Measurements from ENCODE around the gene PIP4K2C. TPM values are rescaled to one million over a fixed set of nuclear protein-coding genes. Genes with fewer than 3 reads are reported as not detected.
"Not testable (repeated sequence)": the region's sequence is repeated elsewhere in the genome, so short reads cannot be mapped to it uniquely, and the experiment has no call there.

The PIP4K2C gene
- total RNA-seq, 1 experiment from 2014 or later, result 26.0 TPM

- DNase-seq, result no peak
- H3K4me3 ChIP-seq (ENCODE audit: insufficient read depth, low read depth, low read length), result no peak overlapping the region
- H3K36me3 ChIP-seq (replicated peaks; ENCODE audit: control insufficient read depth, insufficient read depth, low read length), result no peaks in the 10 kb centered on the region
- peaks cover 36% of the 10 kb centered on the region for H3K27me3 ChIP-seq (ENCODE audit: control insufficient read depth, insufficient read depth, low read length)
Observed at GRCh38 chr12:57551637-57552305, 39.2 kb upstream of the PIP4K2C start.

- H3K27me3 ChIP-seq (ENCODE audit: control insufficient read depth, insufficient read depth, low read length), result peaks cover 36% of the 10 kb centered on the region
Observed at GRCh38 chr12:57552306-57552651, 38.7 kb upstream of the PIP4K2C start.

GRCh38 chr12:57552835-57553313 is 38.1 kb upstream of the PIP4K2C start:
- DNase-seq, result no peak
- Histone ChIP-seq H3K27me3 (ENCODE audit: control insufficient read depth, insufficient read depth, low read length) (peaks cover 33% of the 10 kb centered on the region), H3K36me3 (replicated peaks; ENCODE audit: control insufficient read depth, insufficient read depth, low read length) (no peaks in the 10 kb centered on the region), H3K4me3 (ENCODE audit: insufficient read depth, low read depth, low read length) (no peak overlapping the region)

More at GRCh38 chr12:57552306-57552651, 38.7 kb upstream of the PIP4K2C start:
- Histone ChIP-seq H3K36me3 (replicated peaks; ENCODE audit: control insufficient read depth, insufficient read depth, low read length) (no peaks in the 10 kb centered on the region), H3K4me3 (ENCODE audit: insufficient read depth, low read depth, low read length) (no peak overlapping the region)
- peak; percentile 44 for DNase-seq

- H3K27me3 ChIP-seq (ENCODE audit: control insufficient read depth, insufficient read depth, low read length), result peaks cover 29% of the 10 kb centered on the region
- H3K4me3 ChIP-seq (ENCODE audit: insufficient read depth, low read depth, low read length), result no peak overlapping the region
- no peaks in the 10 kb centered on the region for H3K36me3 ChIP-seq (replicated peaks; ENCODE audit: control insufficient read depth, insufficient read depth, low read length)
- DNase-seq, result no peak
Observed at GRCh38 chr12:57553343-57554202, 37.4 kb upstream of the PIP4K2C start.

DNA sequence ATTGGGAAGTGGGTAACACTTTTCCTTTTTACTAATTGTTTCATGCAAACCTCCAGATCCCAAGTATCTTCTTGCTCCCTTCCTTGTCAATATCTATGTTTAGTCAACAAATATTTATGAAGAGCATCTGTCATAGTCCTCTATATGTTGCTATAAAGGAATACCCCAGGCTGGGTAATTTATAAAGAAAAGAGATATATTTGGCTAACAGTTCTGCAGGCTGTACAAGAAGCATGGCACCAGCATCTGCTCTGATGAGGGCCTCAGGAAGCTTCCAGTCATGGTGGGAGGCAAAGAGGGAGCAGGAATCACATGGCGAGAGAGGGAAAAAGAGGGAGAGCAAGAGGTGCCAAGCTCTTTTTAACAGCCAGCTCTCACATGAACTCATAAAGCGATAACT is 36.5 kb upstream of the PIP4K2C start:
- DNase-seq, result no peak
- H3K36me3 ChIP-seq (replicated peaks; ENCODE audit: control insufficient read depth, insufficient read depth, low read length), result no peaks in the 10 kb centered on the region
- peaks cover 21% of the 10 kb centered on the region for H3K27me3 ChIP-seq (ENCODE audit: control insufficient read depth, insufficient read depth, low read length)
- no peak overlapping the region for H3K4me3 ChIP-seq (ENCODE audit: insufficient read depth, low read depth, low read length)

GRCh38 chr12:57554897-57555296 is 36.1 kb upstream of the PIP4K2C start:
- no peak for DNase-seq
- Histone ChIP-seq H3K4me3 (ENCODE audit: insufficient read depth, low read depth, low read length) (no peak overlapping the region), H3K36me3 (replicated peaks; ENCODE audit: control insufficient read depth, insufficient read depth, low read length) (no peaks in the 10 kb centered on the region), H3K27me3 (ENCODE audit: control insufficient read depth, insufficient read depth, low read length) (peaks cover 19% of the 10 kb centered on the region)

GRCh38 chr12:57558864-57559263 is 32.1 kb upstream of the PIP4K2C start:
- no peak for DNase-seq
- H3K4me3 ChIP-seq (ENCODE audit: insufficient read depth, low read depth, low read length), result no peak overlapping the region

DNA sequence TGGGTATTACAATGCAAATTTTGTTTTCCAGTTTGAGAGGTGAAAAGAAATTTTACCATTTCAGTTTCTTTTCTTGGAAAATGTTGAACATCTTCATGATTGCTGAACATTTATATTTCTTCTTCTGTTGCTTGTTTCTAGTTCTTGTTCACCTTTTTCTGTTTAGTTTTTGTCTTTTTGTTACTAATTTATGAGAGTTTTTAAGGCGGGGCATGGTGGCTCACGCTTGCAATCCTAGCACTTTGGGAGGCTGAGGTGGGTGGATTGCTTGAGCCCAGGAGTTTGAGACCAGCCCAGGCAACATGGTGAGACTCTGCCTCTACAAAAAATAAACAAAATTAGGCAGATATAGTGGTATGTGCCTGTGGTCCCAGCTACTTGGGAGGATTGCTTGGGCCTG is 30.5 kb upstream of the PIP4K2C start:
- peaks cover 2% of the 10 kb centered on the region for H3K36me3 ChIP-seq (replicated peaks; ENCODE audit: control insufficient read depth, insufficient read depth, low read length)
- DNase-seq, result no peak
- H3K4me3 ChIP-seq (ENCODE audit: insufficient read depth, low read depth, low read length), result no peak overlapping the region
- H3K27me3 ChIP-seq (ENCODE audit: control insufficient read depth, insufficient read depth, low read length), result no peaks in the 10 kb centered on the region; the same call in 1 of the 2 replicates

More at GRCh38 chr12:57558864-57559263, 32.1 kb upstream of the PIP4K2C start:
- Histone ChIP-seq H3K27me3 (ENCODE audit: control insufficient read depth, insufficient read depth, low read length) (no peaks in the 10 kb centered on the region; the same call in 1 of the 2 replicates), H3K36me3 (replicated peaks; ENCODE audit: control insufficient read depth, insufficient read depth, low read length) (peaks cover 2% of the 10 kb centered on the region)

- H3K27me3 ChIP-seq (ENCODE audit: control insufficient read depth, insufficient read depth, low read length); H3K36me3 ChIP-seq (replicated peaks; ENCODE audit: control insufficient read depth, insufficient read depth, low read length); DNase-seq; H3K4me3 ChIP-seq (ENCODE audit: insufficient read depth, low read depth, low read length): not testable (repeated sequence)
Observed at GRCh38 chr12:57561117-57561516, 29.9 kb upstream of the PIP4K2C start.

DNA sequence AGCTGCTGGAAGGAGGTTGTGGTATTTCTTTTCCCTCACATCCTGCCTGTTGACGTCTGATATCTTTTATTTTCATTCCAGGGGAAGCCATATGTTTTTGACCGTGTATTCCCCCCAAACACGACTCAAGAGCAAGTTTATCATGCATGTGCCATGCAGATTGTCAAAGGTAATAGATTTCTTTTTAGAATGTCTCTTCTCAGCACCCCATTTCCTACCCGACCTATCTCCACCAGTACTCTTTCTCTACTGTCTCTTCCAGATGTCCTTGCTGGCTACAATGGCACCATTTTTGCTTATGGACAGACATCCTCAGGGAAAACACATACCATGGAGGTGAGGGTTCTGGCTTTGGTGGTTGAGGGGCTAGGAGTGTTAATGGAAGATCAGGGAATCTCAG is 27.6 kb upstream of the PIP4K2C start:
- no peak for DNase-seq
- H3K4me3 ChIP-seq (ENCODE audit: insufficient read depth, low read depth, low read length), result no peak overlapping the region
- H3K27me3 ChIP-seq (ENCODE audit: control insufficient read depth, insufficient read depth, low read length), result no peaks in the 10 kb centered on the region; the same call in 1 of the 2 replicates
- peaks cover 5% of the 10 kb centered on the region for H3K36me3 ChIP-seq (replicated peaks; ENCODE audit: control insufficient read depth, insufficient read depth, low read length)

DNA sequence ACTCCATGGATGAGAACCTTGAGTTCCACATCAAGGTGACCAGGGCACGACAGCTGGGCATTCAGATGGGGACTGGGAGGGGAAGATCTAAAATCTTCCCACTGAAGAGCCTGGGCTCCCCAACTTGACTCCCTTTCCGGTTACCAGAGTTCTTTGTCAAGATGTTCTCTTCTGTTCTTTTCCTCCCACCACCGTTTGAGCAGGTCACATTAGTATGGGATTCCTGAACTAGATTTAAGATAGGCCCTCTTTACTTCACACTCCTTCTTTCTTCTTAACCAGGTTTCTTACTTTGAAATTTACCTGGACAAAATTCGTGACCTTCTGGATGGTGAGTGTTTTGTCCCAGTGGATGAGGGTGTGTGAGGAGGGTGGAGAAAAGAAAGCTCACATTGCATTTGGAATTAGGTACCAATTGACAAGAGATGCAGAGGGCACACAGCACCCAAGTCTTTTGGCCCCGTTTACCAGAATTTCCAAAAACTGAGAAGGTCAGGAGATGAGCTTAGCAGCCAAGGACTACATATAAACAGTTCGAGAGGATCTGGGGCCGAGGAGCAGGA is 26.7 kb upstream of the PIP4K2C start:
- Histone ChIP-seq H3K27me3 (ENCODE audit: control insufficient read depth, insufficient read depth, low read length) (no peaks in the 10 kb centered on the region; the same call in 1 of the 2 replicates), H3K4me3 (ENCODE audit: insufficient read depth, low read depth, low read length) (no peak overlapping the region), H3K36me3 (replicated peaks; ENCODE audit: control insufficient read depth, insufficient read depth, low read length) (peaks cover 5% of the 10 kb centered on the region)
- no peak for DNase-seq

DNA sequence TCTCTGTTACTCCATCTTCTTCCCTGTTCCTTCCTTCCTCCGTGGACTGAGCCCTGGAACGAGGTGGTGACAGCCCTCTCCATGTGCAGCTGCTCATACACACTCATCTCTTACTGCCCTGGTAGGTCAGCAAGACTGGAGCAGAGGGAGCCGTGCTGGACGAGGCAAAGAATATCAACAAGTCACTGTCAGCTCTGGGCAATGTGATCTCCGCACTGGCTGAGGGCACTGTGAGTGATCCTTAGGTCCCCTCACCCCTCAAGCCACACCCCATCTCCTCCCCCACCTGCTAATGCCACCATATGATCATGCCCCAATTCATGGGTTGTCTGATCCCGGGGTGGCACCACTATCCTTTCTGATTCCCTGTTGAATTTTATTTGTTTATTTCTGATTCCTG is 22.2 kb upstream of the PIP4K2C start:
- Histone ChIP-seq H3K27me3 (ENCODE audit: control insufficient read depth, insufficient read depth, low read length) (no peaks in the 10 kb centered on the region), H3K36me3 (replicated peaks; ENCODE audit: control insufficient read depth, insufficient read depth, low read length) (peaks cover 12% of the 10 kb centered on the region), H3K4me3 (ENCODE audit: insufficient read depth, low read depth, low read length) (no peak overlapping the region)
- DNase-seq, result no peak

DNA sequence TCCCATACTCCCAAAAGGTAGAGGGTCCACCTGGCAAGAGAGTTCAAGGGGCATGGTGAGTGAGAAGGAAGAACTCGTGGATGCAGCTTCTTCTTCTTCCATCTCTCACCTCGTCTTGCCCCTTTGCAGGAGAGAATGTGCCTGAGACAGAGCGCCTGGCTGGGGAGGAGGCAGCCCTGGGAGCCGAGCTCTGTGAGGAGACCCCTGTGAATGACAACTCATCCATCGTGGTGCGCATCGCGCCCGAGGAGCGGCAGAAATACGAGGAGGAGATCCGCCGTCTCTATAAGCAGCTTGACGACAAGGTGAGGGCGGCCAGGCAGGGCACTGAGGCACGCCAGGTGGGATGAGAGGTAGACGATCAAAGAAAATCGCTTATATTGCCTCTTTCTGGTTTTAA is 21.1 kb upstream of the PIP4K2C start:
- H3K27me3 ChIP-seq (ENCODE audit: control insufficient read depth, insufficient read depth, low read length), result no peaks in the 10 kb centered on the region
- H3K36me3 ChIP-seq (replicated peaks; ENCODE audit: control insufficient read depth, insufficient read depth, low read length), result peaks cover 12% of the 10 kb centered on the region
- DNase-seq, result no peak
- H3K4me3 ChIP-seq (ENCODE audit: insufficient read depth, low read depth, low read length), result no peak overlapping the region

- not testable (repeated sequence) for DNase-seq
Observed at GRCh38 chr12:57570438-57570837, 20.6 kb upstream of the PIP4K2C start.

More at GRCh38 chr12:57570438-57570837, 20.6 kb upstream of the PIP4K2C start:
- not testable (repeated sequence) for H3K4me3 ChIP-seq (ENCODE audit: insufficient read depth, low read depth, low read length); H3K27me3 ChIP-seq (ENCODE audit: control insufficient read depth, insufficient read depth, low read length)
- peaks cover 14% of the 10 kb centered on the region for H3K36me3 ChIP-seq (replicated peaks; ENCODE audit: control insufficient read depth, insufficient read depth, low read length)

All from H7 (cell line).